HL-60/S4 treated with phorbol 12-myristate 13-acetate at 8.2 ng/mL for 4 days and 3 days (cell line): ENCODE results near the gene EMC7.
"Not testable (repeated sequence)": the region's sequence is repeated elsewhere in the genome, so short reads cannot be mapped to it uniquely, and the experiment has no call there.

Experiments used
- in situ Hi-C: fragments of 300-500 bp; cut with MboI; formaldehyde crosslinking; loops from 2 replicates; pipeline ENCODE4 v1.15.0; 2022; ENCODE audit warnings: low sequenced_read_pairs

EMC7 gene

DNA sequence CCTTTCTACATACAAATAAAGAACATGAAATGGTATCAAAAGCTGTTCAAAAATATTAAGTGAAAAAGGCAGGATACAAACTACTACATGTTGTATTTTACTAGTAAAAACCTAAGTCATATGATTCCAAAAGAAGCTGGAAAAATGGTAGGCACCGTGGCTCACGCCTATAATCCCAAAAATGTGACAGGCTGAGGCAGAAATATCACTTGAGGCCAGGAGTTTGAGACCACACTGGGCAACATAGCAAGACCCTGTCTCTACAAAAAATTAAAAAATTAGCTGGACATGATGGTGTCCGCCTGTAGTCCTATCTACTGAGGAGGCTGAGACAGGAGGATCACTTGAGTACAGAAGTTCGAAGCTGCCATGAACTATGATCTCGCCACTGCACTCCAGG lies 1.7 kb downstream of the EMC7 start:
- in situ Hi-C loops: loop anchor here (10.0 kb wide), 1 partner anchor 125 kb away; the partner anchor contains the start of gene EMC4

DNA sequence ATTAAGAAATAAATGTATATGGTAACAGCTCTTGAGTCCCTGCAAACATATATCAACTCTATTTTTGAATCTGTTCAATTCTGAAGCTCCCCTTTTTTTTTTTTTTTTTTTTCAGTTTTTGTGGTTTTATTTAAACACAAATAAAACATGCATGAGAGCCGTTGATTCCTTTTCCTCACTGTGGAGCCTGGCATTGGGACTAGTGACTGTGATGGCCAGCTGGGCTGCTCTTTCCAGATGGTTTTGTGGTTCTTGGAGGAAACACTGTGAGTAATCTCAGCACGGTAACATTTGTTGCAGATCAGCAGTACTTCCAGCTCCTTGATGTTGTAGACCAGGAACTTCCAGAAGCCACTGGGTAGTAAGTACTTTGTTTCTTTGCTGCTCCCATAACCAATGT lies 15.9 kb downstream of the EMC7 start:
- in situ Hi-C loops: no loop called here

DNA sequence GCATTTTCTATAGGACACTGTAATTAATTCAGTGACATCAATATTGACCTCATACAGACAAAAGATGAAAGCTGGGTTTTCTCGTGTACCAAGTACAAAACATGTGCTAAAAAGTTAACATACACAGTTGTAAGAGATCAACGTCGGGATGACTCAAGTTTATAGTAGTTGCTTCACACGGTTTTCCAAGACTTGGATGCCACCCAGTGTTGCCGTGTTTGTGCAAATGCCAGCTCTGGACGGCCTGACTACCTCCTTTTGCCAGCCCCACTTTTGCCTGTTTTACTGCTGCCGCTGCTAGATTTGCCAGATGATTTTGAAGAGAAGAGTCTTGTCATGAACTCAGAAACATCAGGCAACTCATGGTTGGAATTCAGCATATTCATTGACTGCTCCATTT lies 17.6 kb downstream of the EMC7 start:
- in situ Hi-C loops: no loop called here

DNA sequence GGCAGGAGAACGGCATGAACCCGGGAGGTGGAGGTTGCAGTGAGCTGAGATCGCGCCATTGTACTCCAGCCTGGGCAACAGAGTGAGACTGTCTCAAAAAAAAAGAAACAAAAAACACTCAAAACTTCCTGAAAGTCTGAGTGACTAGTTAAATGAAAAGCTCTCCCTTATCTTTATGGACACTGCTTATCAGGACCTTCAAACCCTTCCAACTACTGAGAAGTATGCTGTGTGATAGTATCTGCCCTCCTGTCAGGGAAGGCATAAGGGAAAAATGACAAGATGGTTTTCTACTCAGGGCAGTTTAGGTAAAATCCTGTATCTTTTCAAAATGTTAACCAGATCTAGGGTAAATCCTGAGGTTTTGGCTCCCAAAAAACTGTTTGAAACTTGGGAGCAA lies 21.8 kb downstream of the EMC7 start:
- in situ Hi-C loops: no loop called here

DNA sequence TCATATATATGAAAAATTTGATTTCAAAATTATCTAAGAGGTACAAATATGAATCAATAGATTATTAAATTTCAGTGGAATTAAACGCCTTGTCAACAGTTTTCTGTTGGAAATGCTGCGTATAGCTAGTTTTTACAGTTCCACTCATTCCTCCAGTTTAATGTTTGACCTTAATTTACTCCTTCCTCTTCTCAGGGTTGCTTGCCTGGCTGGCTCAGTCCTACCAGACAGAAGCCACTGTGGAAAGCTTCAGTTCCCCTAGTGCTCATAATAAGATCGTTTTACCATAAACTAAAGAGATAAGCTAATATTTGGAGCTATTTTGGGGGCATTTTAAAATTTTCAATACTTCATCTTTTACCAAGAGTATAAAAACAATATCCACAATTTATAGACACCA lies 22.8 kb downstream of the EMC7 start:
- in situ Hi-C loops: no loop called here

DNA sequence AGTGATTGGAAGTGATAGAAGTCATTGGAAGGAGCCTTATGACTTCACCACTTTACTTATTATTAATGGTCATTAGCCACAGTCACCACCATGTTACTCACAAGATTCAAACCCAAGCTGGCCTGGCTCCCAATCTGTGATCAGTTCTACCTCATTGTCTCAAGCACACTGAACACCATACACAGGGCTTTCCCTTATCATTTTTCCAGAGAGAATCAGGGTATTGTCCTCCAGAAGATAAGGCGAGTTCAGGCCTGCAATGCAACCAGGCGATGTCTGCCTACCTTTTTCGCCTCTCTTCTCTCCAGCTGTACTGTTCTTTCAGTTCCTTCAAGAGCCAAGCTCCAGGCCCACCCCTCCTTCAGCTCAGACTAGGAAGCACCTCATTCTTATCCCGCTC lies 24.9 kb downstream of the EMC7 start:
- in situ Hi-C loops: no loop called here

DNA sequence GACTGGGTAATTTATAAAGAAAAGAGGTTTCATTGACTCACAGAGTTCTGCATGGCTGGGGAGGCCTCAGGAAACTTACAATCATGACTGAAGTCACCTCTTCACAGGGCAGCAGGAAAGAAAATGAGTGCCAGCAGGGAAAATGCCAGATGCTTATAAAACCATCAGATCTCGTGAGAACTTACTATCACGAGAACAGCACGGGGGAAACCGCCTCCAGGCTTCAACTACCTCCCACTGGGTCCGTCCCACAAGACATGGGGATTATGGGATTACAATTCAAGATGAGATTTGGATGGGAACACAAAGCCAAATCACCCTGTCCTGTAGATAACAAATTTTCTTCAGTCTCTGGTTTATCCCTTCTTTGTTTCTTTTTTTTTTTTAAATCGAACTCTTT lies 31.7 kb downstream of the EMC7 start:
- in situ Hi-C loops: no loop called here

DNA sequence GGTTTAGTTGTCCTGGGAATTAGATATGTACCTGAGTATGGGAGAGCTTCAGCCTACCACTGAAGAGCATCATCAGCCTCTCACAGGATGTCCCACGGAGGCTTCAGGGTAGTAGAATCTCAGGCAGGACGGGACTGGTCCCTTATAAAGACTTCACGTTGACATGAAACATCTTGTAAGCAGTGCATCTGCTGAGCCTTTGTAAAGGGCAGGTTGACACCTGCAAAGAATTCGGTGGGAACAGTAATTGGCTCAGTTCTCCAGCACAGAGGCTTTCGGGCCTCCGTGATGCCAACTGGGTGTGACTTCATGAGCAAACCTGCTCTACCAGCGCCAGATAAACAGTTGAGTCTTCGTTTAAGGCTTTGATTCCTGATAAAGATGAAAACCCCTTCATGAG lies 35.7 kb downstream of the EMC7 start:
- in situ Hi-C loops: no loop called here

DNA sequence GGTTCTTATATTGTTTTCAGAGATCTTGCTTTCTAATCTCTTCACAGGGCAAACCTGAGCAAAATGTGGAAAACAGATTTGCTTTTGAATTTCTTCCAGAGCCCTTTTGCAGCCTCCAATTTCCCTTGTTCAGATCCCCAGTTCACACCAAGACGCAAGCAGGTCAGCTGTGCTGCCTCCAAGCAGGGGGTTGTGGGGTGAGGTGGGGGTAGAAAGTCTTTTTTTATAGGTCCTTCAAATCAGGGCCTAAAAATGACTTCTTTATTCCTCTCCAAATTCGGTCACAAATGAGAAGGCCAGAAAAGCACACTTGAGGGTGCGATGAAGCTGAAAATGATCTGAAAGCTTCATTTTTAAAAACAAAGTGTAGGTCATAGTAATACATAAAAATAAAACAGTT lies 36.4 kb downstream of the EMC7 start:
- in situ Hi-C loops: no loop called here

DNA sequence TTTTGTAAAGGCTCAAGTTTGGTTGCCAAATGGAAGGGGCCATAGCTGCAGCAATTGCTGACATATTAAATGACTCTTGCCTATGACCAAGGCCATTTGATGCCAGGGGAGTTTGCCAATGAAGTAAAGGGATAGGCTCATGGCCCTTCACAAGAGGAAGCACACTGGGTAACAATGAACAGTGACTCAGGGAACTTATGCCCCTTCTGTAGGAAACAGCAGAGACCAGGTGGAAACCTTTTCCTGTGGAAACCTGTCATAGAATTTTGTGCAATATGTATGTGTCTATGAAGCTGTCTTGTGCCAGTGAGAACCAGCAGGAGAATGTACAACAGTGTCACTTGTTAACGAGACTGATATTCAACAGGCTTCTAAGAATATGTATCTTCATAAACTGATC lies 37.2 kb downstream of the EMC7 start:
- in situ Hi-C loops: no loop called here

DNA sequence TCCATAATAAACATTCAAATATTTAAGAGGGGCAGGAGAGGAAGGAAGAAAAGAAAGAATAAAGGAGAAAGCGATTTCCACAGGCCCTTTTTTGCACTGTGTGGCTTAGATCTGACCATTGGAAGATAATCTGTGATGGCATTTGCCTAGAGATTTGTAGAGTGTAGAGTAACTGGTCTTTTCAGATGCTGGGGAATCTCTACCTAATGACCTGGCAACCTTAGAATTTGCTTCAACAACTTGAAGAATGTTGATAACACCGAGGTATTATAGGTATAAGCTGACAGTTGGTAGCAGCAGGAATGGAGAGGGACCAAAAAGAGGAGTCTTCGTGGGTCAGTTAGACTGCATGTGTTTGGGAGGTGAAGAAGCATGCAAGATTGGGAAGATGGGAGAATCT lies 41.7 kb downstream of the EMC7 start:
- in situ Hi-C loops: no loop called here

DNA sequence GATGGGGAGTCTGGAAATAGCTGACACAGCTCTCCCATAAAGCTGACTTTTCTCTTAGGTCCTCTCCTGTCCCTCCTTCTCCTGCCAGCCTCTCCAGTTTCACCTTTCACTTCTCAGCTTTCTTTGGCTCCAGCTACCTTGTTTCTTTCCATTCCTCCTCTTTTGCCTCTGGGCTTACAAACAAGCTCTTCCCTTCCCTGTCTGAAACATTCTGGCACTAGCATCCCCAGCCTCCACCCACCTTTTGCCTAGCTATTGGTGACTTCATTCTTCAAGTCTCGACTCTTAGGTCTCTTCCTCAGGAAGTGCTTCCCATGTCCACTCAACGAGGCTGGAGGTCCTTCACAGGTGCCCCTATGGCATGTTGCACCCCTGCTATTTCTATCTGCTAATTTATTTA lies 42.2 kb downstream of the EMC7 start:
- in situ Hi-C loops: no loop called here

DNA sequence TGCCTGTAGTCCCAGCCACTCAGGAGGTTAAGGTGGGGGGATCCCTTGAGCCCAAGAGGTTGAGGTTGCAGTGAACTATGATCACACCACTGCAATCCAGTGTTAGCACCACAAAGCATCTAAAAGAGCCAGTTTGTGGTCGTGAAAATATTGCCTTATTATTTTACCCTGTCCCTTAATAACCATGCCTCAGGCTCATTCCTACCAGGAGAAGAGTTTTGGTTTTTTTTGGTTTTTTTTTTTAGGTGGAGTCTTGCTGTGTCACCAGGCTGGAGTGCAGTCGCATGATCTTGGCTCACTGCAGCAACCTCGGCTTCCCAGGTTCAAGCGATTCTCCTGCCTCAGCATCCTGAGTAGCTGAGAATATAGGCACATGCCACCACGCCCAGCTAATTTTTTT lies 44.8 kb downstream of the EMC7 start:
- in situ Hi-C loops: no loop called here

DNA sequence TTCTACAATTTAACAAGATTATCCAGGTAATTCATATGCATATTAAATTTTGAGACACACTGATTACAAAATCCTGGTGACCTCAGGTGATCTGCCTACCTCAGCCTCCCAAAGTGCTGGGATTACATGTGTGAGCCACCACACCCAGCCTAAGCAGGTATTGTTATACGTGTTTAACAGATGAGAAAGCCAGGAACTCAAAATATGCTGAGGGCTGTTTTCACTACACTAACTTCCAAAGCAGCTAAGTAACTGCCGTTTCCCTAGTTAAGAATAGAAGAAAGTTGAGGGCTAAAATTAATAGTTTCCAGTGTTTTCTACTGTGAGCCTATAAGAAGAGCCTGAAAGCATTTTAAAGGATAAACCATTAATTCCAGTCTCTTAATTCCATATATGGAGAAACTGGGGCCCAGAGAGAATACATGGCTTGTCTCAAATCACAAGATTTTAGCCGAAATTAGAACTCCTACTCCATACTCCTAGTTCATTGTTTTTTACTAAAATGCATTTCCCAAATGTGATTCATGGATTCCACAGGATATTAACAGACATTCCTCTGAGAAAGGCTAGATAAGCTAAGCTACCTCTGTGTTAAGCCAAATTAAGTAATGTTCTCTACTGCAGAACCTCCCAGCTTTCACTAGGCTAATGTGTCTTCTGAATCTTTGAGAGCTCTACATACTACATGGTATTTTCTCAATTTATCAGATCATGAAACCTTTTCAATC lies 45.6 kb downstream of the EMC7 start:
- in situ Hi-C loops: no loop called here

DNA sequence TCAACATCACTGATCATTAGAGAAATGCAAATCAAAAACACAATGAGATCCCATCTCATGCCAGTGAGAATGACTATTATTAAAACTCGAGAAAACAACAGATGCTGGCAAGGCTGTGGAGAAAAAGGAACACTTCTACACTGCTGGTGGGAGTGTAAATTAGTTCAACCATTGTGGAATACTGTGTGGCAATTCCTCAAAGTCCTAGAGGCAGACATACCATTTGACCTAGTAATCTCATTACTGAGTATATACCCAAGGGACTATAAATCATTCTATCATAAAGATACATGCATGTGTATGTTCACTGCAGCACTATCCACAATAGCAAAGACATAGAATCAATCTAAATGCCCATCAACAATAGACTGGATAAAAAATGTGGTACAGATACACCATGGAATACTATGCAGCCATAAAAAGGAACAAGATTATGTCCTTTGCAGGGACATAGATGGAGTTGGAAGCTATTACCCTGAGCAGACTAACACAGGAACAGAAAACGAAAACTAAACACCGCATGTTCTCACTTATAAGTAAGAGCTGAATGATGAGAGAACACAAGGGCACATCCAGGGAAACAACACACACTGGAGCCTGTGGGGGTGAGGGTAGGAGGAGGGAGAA lies 47.5 kb downstream of the EMC7 start:
- in situ Hi-C loops: no loop called here

DNA sequence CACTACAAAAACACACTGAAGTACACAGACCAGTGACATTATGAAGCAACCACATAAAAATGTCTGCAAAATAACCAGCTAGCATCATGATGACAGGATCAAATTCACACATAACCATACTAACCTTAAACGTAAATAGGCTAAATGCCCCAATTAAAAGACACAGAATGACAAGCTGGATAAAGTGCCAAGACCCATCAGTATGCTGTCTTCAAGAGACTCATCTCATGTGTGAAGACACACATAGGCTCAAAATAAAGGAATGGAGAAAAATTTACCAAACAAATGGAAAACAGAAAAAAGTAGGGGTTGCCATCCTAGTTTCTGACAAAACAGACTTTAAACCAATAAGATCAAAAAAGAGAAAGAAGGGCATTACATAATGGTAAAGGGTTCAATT lies 51.3 kb downstream of the EMC7 start:
- in situ Hi-C loops: not testable (repeated sequence)

DNA sequence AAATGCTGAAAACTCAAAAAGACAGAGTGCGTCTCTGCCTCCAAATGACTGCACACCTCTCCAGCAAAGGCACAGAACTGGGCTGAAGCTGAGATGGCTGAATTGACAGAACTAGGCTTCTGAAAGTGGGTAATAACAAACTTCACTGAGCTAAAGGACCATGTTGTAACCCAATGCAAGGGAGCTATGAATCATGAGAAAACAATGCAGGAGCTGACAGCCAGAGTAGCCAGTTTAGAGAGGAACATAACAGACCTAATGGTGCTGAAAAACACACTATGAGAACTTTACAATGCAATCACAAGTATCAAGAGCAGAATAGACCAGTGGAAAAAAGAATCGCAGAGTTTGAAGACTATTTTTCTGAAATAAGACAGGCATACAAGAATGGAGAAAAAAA lies 52.5 kb downstream of the EMC7 start:
- in situ Hi-C loops: no loop called here

DNA sequence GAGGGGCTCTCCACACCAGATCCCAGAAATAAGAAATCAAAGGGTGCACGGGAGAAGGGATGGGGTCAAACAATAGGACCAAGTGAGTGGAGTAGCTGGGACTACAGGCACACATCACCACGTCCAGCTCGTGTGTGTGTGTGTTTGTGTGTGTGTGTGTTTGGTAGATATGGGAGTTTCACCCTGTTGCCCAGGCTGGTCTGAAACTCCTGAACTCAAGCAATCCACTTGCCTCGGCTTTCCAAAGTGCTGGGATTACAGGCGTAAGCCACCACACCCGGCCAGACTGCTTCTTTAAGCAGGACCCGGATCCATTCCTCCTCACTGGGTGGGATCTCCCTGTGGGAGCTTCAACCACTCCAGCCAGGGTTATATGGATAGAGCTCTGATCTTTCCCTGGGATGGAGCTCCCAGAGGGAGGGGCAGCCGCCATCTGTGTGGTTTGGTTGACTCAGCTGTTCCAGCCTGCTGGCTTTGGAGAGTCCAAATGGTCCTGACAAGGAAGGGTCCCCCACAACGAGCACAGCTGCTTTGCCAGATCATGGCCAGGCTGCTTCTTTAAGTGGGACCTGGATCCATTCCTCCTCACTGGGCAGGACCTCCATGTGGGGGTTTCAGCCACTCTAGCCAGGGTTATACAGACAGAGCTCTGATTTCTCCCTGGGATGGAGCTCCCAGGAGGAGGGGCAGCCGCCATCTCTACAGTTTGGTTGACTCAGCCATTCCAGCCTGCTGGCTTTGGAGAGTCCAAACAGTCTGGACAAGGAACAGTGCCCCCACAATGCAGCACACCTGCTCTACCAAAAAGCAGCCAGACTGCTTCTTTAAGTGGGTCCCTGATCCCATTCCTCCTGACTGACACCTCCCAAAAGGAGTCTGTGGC lies 53.5 kb downstream of the EMC7 start:
- in situ Hi-C loops: no loop called here

DNA sequence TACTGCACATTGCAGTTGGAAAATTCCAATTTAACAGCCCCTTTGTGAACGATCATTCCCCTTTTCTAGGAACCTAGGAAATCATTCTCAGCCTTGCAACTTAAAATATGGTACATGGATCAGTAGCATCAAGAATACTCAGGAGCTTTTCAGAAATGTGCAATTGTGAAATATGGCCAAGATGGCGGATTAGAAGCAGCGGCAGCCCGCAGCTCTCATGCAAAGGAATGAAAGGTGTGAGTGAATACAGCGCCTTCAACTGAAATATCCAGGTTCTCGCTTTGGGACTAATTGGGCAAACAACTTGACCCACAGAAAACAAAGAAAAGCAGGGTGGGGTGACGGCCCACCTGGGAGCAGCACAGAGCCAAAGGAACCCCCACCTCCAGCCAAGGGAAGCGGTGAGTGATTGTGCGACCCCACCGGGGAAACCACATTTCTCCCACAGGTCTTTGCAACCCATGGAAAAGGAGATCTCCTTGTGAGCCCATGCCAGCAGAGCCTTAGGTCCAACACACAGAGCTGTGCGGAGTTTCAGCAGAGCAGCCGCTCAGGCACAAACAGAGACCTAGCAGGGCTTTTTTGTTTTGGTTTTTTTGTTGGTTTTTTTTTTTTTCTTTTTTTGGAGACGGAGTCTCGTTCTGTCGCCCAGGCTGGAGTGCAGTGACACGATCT lies 55.1 kb downstream of the EMC7 start:
- in situ Hi-C loops: no loop called here

DNA sequence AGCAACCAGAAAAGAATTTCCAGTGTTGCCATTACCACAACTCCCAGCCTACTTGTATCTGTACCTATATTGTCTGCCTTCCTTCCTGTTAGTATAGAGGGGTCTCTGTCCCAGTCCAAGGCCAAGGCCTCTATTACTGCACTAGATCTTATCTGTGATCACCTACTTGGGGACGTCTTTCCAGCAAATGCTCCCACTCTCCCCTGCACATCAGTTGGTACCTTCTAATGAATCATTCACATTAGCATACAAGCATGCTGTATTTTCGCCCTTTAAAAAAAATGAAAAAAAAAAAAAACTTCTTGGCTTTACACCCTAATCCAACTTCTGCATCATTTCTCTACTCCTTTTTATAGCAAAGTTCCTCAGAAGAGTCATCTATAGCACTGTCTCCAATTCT lies 57.8 kb downstream of the EMC7 start:
- in situ Hi-C loops: no loop called here

DNA sequence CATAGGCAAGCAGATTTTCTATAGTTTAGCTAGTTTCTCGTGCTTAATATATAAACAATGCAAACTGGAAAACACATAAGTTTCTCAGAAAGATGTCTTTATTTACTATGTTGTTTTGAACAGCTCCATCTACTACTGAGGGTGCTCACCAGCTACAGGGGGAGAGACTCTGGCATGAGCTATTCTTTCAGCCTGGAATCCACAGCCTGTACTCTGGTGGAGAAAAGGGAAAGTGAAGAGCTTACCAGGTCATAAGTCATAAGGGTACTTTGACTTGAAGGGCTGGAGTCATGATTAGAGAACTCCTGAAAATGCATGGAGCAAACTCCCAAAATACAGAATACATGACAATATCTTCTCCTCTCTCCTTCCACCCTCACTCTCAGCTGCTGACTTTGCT lies 58.3 kb downstream of the EMC7 start:
- in situ Hi-C loops: no loop called here

DNA sequence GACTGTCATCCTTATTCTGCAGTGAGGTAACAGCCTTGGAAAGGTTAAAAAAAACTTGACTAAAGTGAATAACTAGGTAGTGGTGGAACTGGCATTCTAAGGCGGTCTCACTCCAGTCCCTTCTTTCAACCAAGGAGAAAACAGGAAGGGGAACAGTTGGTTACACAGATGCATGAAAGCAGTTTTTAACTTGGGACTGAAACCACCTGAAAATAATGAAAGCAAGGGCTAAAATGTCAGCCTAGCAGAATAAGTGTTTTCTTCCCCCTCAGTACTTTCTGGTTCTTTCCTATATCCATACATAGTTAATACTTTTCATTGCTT lies 61.9 kb downstream of the EMC7 start:
- in situ Hi-C loops: no loop called here
